NCI-H2081 treated with DMSO at 0.1 percent for 48 hours (cell line): ENCODE measurements around the gene EP400.

Experiments used
- DNase-seq: peaks from one replicate; lab custom pipeline; 2025; lab: John Stamatoyannopoulos, UW

Gene EP400

GRCh38 chr12:132020292-132020691 is 70.5 kb downstream of the EP400 start:
- DNase-seq = no peak

GRCh38 chr12:132021031-132021871 is 71.5 kb downstream of the EP400 start:
- DNase-seq = no peak

- DNase-seq = no peak
Measured at GRCh38 chr12:132021965-132022364, 72.2 kb downstream of the EP400 start.

GRCh38 chr12:132023658-132024057 is 73.9 kb downstream of the EP400 start:
- no peak for DNase-seq

GRCh38 chr12:132024758-132025157 is 75.0 kb downstream of the EP400 start:
- no peak for DNase-seq

- no peak for DNase-seq
Measured at GRCh38 chr12:132025526-132025925, 75.8 kb downstream of the EP400 start.

GRCh38 chr12:132026061-132026795 is 76.5 kb downstream of the EP400 start:
- no peak for DNase-seq

GRCh38 chr12:132026796-132027500 is 77.2 kb downstream of the EP400 start:
- DNase-seq = no peak

GRCh38 chr12:132027636-132028035 is 77.9 kb downstream of the EP400 start:
- no peak for DNase-seq

GRCh38 chr12:132028111-132028510 is 78.4 kb downstream of the EP400 start:
- no peak for DNase-seq

- DNase-seq = no peak
Measured at GRCh38 chr12:132029503-132030300, 80.0 kb downstream of the EP400 start.

GRCh38 chr12:132030367-132031038 is 80.8 kb downstream of the EP400 start:
- DNase-seq = no peak

GRCh38 chr12:132033627-132034026 is 83.9 kb downstream of the EP400 start:
- no peak for DNase-seq

- DNase-seq = no peak
Measured at GRCh38 chr12:132036063-132036683, 86.4 kb downstream of the EP400 start.

- DNase-seq = no peak
Measured at GRCh38 chr12:132040906-132041606, 91.3 kb downstream of the EP400 start.

- DNase-seq = no peak
Measured at GRCh38 chr12:132043216-132043615, 93.5 kb downstream of the EP400 start.

- DNase-seq = no peak
Measured at GRCh38 chr12:132043770-132044467, 94.2 kb downstream of the EP400 start.

GRCh38 chr12:132044661-132045412 is 95.1 kb downstream of the EP400 start:
- no peak for DNase-seq

- no peak for DNase-seq
Measured at GRCh38 chr12:132045751-132046150, 96.0 kb downstream of the EP400 start.
